ACC112 (cell line): ENCODE data around the gene CPLANE1.

Experiments
- H2AFZ ChIP-seq: fragments of 200-600 bp; sonication (generic); one replicate; pipeline ENCODE4 v1.6.0; 2017; ENCODE audit warnings: antibody characterized with exemption, low read length; ENCODE audit not compliant: unreplicated experiment
- H3K27ac ChIP-seq: fragments of 200-600 bp; sonication (generic); 2 replicates; pipeline ENCODE4 v1.5.1; 2014; ENCODE audit warnings: low read depth, mild to moderate bottlenecking, antibody characterized with exemption, low read length, moderate library complexity
- H3K27me3 ChIP-seq: fragments of 200-600 bp; sonication (generic); 2 replicates; pipeline ENCODE4 v1.6.1; 2014; ENCODE audit warnings: mild to moderate bottlenecking, antibody characterized with exemption, low read length, moderate library complexity, mixed read lengths; ENCODE audit not compliant: insufficient read depth
- H3K36me3 ChIP-seq: fragments of 200-600 bp; sonication (generic); 2 replicates; pipeline ENCODE4 v1.6.1; 2016; ENCODE audit warnings: mild to moderate bottlenecking, antibody characterized with exemption, low read length, moderate library complexity, mixed read lengths; ENCODE audit not compliant: insufficient read depth
- H3K4me1 ChIP-seq: fragments of 200-600 bp; sonication (generic); one replicate; pipeline ENCODE4 v1.6.1; 2016; ENCODE audit warnings: low read length, mixed read lengths; ENCODE audit not compliant: insufficient read depth, unreplicated experiment, control insufficient read depth
- H3K4me3 ChIP-seq: fragments of 200-600 bp; sonication (generic); 2 replicates; pipeline ENCODE4 v1.5.1; 2014; ENCODE audit warnings: mild to moderate bottlenecking, low read depth, low read length
- H3K79me2 ChIP-seq: fragments of 200-600 bp; sonication (generic); one replicate; pipeline ENCODE4 v1.6.0; 2016; ENCODE audit warnings: low read length; ENCODE audit not compliant: control insufficient read depth, unreplicated experiment, insufficient read depth

CPLANE1 gene

DNA sequence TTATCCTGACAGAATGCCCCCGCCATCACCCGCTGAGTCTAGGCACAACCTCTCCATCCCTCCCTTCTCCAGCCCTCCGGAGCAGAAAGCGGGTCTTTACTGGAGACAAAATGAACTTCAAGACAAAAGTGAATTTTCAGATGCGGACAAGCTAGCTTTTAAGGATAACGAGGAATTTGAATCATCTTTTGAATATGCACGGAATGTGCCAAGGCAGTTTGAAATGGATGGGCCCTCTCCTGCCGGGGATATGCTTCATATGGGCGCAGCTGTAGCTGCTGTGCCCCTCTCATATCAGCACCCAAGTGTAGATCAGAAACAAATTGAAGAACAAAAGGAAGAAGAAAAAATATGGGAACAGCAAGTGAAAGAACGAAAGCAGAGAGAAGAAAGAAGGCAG is 37.5 kb downstream of the CPLANE1 start:
- no peak overlapping the region for H3K4me3 ChIP-seq
- no peak overlapping the region for H2AFZ ChIP-seq
- no peaks in the 10 kb centered on the region for H3K4me1 ChIP-seq
- peaks cover 4% of the 10 kb centered on the region; the same call in 1 of the 2 replicates for H3K36me3 ChIP-seq
- no peak overlapping the region for H3K27ac ChIP-seq
- H3K79me2 ChIP-seq = no peaks in the 10 kb centered on the region
- no peaks in the 10 kb centered on the region for H3K27me3 ChIP-seq

DNA sequence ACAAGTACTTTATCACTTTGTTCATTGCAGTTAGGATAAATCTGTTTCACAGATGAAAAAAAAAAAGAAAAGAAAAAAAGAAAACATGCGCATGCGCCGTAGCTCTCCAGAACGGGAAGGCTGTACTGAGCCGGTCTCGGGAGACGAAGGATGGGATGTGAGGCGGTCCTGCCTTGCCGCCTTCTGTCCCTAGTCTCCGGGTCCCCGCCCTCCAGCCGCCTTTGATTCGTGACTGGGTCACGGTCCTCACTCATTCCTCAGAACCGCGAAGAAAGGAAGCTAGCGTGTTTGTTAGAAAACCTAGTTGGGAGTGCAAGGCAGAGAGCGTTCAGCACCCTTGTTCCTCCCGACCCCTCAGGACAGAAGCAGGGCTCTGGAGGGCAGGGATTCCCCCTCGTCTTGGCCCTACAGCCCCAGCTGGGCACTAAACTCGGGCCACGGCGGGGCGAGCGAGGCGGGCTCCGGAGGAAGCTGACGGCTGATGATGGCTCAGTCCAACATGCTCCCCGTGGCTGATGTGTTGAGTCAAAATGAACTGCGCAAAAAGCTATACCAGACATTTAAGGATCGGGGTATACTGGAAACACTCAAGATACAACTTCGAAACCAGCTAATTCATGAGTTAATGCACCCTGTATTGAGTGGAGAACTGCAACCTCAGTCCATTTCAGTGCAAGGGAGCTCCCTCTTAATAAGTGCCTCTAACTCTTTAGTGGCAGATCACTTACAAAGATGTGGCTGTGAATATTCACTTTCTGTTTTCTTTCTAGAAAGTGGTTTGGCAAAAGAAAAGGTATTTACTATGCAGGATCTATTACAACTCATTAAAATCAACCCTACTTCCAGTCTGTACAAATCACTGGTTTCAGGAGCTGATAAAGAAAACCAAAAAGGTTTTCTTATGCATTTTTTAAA is 40.0 kb downstream of the CPLANE1 start:
- H3K27ac ChIP-seq = peak overlapping the region; percentile 24; the same call in 1 of the 2 replicates
- no peaks in the 10 kb centered on the region for H3K27me3 ChIP-seq
- H3K79me2 ChIP-seq = no peaks in the 10 kb centered on the region
- no peaks in the 10 kb centered on the region; the same call in 1 of the 2 replicates for H3K36me3 ChIP-seq
- no peak overlapping the region for H2AFZ ChIP-seq
- no peaks in the 10 kb centered on the region for H3K4me1 ChIP-seq
- H3K4me3 ChIP-seq = peak overlapping the region; percentile 64

DNA sequence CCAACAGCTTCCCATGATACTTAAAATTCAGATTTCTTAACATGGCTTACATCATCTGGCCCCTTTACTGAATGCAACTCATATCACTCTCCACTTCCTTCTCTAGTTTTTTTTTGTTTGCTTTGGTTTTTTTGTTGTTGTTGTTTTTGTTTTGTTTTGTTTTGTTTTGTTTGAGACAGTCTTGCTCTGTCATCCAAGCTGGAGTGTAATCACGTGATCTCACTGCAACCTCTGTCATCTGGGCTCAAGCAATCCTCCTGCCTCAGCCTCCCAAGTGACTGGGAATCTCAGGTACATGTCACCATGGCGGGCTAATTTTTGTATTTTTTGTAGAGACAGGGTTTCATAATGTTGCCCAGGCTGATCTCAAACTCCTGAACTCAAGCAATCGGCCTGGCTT is 41.4 kb downstream of the CPLANE1 start:
- no peaks in the 10 kb centered on the region for H3K4me1 ChIP-seq
- H3K27ac ChIP-seq = no peak overlapping the region
- H3K79me2 ChIP-seq = no peaks in the 10 kb centered on the region
- no peak overlapping the region for H2AFZ ChIP-seq
- peaks cover 4% of the 10 kb centered on the region; the same call in 1 of the 2 replicates for H3K36me3 ChIP-seq
- H3K27me3 ChIP-seq = no peaks in the 10 kb centered on the region
- no peak overlapping the region for H3K4me3 ChIP-seq

DNA sequence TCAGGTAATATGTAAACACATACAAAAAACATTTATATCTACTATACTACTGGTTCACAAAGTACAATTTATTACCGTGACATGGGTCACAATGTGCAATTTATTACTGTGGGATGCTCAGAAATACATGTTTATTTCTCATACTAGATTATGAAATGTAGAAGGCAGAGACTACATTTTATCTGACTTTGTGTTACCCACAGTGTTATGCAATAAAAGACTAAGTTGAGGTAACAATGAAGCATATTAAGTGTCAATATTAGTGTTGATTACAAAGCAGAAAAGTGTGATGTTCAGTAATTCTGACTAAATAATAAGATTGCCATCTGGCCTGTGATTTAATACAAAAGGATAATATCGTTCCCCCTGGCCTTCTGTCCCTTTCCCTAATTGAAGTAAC is 42.4 kb downstream of the CPLANE1 start:
- no peak overlapping the region for H3K27ac ChIP-seq
- H2AFZ ChIP-seq = no peak overlapping the region
- H3K4me1 ChIP-seq = no peaks in the 10 kb centered on the region
- H3K36me3 ChIP-seq = peaks cover 4% of the 10 kb centered on the region; the same call in 1 of the 2 replicates
- no peaks in the 10 kb centered on the region for H3K27me3 ChIP-seq
- no peaks in the 10 kb centered on the region for H3K79me2 ChIP-seq
- no peak overlapping the region for H3K4me3 ChIP-seq

DNA sequence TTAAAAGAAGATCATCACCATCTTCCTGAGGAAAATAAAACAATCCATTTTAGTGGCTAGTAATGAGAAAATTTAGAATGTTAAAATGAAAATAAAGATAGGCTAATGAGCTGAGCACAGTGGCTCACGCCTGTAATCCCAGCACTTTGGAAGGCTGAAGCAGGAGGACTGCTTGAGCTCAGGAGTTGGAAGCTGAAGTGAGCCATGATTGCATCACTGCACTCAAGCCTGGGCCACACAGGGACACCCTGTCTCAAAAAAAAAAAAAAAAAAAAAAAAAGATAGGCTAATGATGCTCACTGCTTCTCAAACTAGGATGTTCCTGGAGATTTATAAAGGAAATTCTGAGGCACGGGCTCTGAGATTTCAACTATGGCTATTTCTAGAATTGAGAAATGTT is 50.3 kb downstream of the CPLANE1 start:
- peaks cover 7% of the 10 kb centered on the region; the same call in 1 of the 2 replicates for H3K36me3 ChIP-seq
- H2AFZ ChIP-seq = no peak overlapping the region
- no peaks in the 10 kb centered on the region for H3K79me2 ChIP-seq
- H3K4me1 ChIP-seq = peaks cover 15% of the 10 kb centered on the region
- no peak overlapping the region for H3K4me3 ChIP-seq
- no peaks in the 10 kb centered on the region for H3K27me3 ChIP-seq
- peak overlapping the region; percentile 30 for H3K27ac ChIP-seq

DNA sequence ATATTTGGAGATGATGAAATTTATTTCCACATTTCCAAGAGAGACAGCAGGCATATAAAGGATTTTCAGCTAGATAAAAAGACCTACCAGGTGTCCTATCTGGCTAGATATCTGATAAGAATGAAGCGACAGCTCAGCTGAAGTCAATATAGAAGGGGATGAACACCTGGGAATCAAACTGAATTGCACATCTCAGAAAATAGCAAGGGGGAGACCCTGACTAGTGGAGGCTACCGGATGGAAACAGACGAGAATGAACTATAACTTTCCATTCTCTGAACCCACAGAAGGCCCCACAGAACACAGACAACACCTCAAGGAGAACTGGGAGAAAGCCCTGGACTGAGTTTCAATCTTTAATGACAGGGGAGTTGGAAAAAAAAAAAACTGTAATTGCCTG is 51.1 kb downstream of the CPLANE1 start:
- peak overlapping the region; percentile 51 for H2AFZ ChIP-seq
- peak overlapping the region; percentile 62 for H3K4me3 ChIP-seq

DNA sequence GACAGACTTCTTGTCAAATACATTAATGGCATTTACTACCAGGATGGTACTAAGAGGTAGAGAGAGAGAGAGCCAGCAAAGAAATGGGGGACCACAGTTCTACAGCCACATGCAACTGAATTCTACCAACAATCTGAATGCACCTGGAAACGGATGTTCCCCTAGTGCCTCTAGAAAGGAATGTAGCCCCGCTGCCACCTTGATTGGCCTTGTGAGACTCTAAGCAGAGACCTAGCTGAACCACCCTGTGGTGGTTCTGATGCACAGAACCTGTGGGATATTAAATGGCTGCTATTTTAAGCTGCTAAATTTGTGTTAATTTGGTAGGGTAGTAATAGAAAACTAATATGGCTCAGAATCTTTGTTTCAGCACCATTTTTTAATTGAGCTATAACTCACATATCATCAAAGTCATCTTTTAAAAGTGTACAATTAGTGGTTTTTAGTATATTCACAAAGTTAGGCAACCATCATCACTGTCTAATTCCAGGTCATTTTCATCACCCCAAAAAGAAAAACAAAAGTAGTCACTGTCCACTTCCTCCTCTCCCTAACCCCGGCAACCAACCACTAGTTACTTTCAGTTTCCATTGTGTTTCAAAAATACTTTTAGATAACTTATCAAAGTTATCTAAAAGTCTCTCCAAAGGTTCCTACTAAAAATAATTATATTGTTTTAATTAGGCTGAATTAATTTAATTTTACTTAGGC is 51.7 kb downstream of the CPLANE1 start:
- peaks cover 15% of the 10 kb centered on the region for H3K4me1 ChIP-seq
- peak overlapping the region; percentile 51 for H2AFZ ChIP-seq
- 0 out of 2 replicates have a peak, but pooled peaks cover 2% of the 10 kb centered on the region for H3K36me3 ChIP-seq
- peak overlapping the region; percentile 65 for H3K27ac ChIP-seq
- no peaks in the 10 kb centered on the region for H3K79me2 ChIP-seq
- H3K4me3 ChIP-seq = peak overlapping the region; percentile 62
- no peaks in the 10 kb centered on the region for H3K27me3 ChIP-seq

More for the DNA sequence above, 51.1 kb downstream of the CPLANE1 start:
- Histone ChIP-seq H3K4me1 (peaks cover 15% of the 10 kb centered on the region), H3K79me2 (no peaks in the 10 kb centered on the region), H3K36me3 (peaks cover 2% of the 10 kb centered on the region; the same call in 1 of the 2 replicates), H3K27me3 (no peaks in the 10 kb centered on the region), H3K27ac (peak overlapping the region; percentile 65)

DNA sequence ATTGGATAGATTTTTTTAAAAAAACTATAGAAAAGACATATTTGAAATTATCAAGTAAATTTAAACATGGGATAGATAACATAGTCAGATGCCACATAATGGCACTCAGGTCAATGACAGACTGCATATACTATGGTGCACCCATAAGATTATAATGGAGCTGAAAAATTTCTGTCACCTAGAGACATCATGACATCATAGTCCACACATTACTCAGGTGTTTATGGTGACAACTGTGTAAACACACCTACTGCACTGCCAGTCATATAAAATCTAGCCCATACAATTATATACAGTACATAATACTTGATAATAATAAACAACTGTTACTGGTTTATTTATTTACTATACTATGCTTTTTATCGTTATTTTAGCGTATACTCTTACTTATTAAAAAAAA is 58.6 kb downstream of the CPLANE1 start:
- Histone ChIP-seq H3K79me2 (no peaks in the 10 kb centered on the region), H3K27me3 (no peaks in the 10 kb centered on the region), H3K4me1 (no peaks in the 10 kb centered on the region), H2AFZ (no peak overlapping the region), H3K36me3 (peaks cover 15% of the 10 kb centered on the region), H3K4me3 (no peak overlapping the region), H3K27ac (no peak overlapping the region)

DNA sequence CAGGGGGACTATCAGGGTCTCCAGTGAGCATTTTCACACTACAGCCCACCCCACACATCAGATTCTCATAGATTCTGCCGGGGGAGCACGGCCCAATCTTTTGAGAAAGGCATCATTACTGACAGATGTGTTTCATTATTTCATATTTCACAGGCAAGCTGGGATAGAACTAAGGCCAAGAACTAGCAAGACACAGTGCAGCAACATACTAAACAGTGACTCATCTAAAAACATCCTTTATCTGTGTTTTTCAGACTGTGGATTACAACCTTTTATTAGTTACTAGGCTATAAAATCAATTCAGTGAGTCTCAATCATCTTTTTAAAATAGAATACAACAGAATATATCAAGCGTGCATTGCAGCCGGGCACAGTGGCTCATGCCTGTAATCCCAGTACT is 59.8 kb downstream of the CPLANE1 start:
- H2AFZ ChIP-seq = no peak overlapping the region
- no peaks in the 10 kb centered on the region for H3K27me3 ChIP-seq
- H3K27ac ChIP-seq = no peak overlapping the region
- H3K4me1 ChIP-seq = no peaks in the 10 kb centered on the region
- H3K4me3 ChIP-seq = no peak overlapping the region
- H3K36me3 ChIP-seq = peaks cover 20% of the 10 kb centered on the region
- no peaks in the 10 kb centered on the region for H3K79me2 ChIP-seq

DNA sequence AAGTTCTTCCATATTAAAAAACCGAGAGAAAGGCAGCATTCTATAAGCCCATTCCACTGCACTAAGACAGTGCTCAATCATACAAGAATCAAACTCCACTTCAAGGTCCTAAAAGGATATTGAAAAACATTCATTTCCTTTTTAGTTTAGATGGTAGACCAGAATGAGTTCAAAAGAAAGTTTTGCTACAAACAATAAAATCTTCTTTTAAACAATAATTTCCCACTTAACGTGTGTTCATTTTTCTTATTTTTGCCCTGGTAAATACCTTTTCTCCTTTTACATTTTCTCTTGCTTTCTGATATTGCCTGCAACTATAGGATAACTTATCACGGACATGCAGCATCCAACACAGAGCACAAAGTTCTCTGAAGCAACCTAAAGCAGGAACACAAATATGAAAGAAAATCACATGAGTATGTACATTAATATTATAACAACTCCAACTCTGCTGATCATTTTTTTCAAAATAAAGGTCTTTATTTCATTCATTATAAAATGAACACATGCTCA is 61.7 kb downstream of the CPLANE1 start:
- Histone ChIP-seq H3K27ac (no peak overlapping the region), H3K27me3 (no peaks in the 10 kb centered on the region), H2AFZ (no peak overlapping the region), H3K4me1 (no peaks in the 10 kb centered on the region), H3K4me3 (no peak overlapping the region), H3K79me2 (no peaks in the 10 kb centered on the region), H3K36me3 (peaks cover 37% of the 10 kb centered on the region)
